DOHH2 (cell line): ENCODE data around the gene MAPK12.

Experiments used
- H3F3A ChIP-seq: fragments of 200-600 bp; sonication (generic), shearing (Covaris generic); 2 replicates; pipeline ENCODE4 v1.6.0; 2016; ENCODE audit warnings: antibody characterized with exemption, mild to moderate bottlenecking; ENCODE audit not compliant: control insufficient read depth, insufficient read depth
- H3K27ac ChIP-seq: fragments of 200-600 bp; sonication (generic); 2 replicates; pipeline ENCODE4 v1.5.1; 2014; ENCODE audit warnings: low read depth, mild to moderate bottlenecking, low read length, moderate library complexity
- H3K27me3 ChIP-seq: fragments of 200-600 bp; sonication (generic); 2 replicates; pipeline ENCODE4 v1.6.1; 2014; ENCODE audit warnings: mild to moderate bottlenecking, low read length, mixed read lengths; ENCODE audit not compliant: control insufficient read depth
- H3K36me3 ChIP-seq: fragments of 200-600 bp; sonication (generic); 2 replicates; pipeline ENCODE4 v1.6.1; 2014; ENCODE audit warnings: mild to moderate bottlenecking, low read length, moderate library complexity, mixed read lengths; ENCODE audit not compliant: control insufficient read depth
- H3K4me1 ChIP-seq: fragments of 200-600 bp; sonication (generic); 2 replicates; pipeline ENCODE4 v1.6.1; 2014; ENCODE audit warnings: mild to moderate bottlenecking, low read length, mixed read lengths; ENCODE audit not compliant: control insufficient read depth
- H3K4me2 ChIP-seq: fragments of 200-600 bp; sonication (generic); 2 replicates; pipeline ENCODE4 v1.6.0; 2014; ENCODE audit warnings: mild to moderate bottlenecking, low read length, moderate library complexity
- H3K4me3 ChIP-seq: fragments of 200-600 bp; sonication (generic); 2 replicates; pipeline ENCODE4 v1.5.1; 2014; ENCODE audit warnings: mild to moderate bottlenecking, low read length, mixed read lengths
- H3K79me2 ChIP-seq: fragments of 200-600 bp; sonication (generic); 2 replicates; pipeline ENCODE4 v1.6.1; 2014; ENCODE audit warnings: mild to moderate bottlenecking, low read length, mixed read lengths; ENCODE audit not compliant: control insufficient read depth
- H3K9me2 ChIP-seq: fragments of 200-600 bp; sonication (generic); replicated peaks from 2 replicates; pipeline ENCODE4 v1.6.1; 2014; ENCODE audit warnings: mild to moderate bottlenecking, low read length, mixed read lengths; ENCODE audit not compliant: control insufficient read depth
- H3K9me3 ChIP-seq: fragments of 200-600 bp; sonication (generic); 2 replicates; pipeline ENCODE4 v1.6.1; 2014; ENCODE audit warnings: antibody characterized with exemption, low read length, mixed read lengths; ENCODE audit not compliant: control insufficient read depth, insufficient read depth
- H4K20me1 ChIP-seq: fragments of 200-600 bp; sonication (generic); 2 replicates; pipeline ENCODE4 v1.6.0; 2014; ENCODE audit warnings: low read depth, mild to moderate bottlenecking, antibody characterized with exemption, low read length, moderate library complexity; ENCODE audit not compliant: control insufficient read depth, insufficient read depth
- EZH2phosphoT487 ChIP-seq: fragments of 200-600 bp; sonication (generic); IDR thresholded peaks from 2 replicates; pipeline ENCODE4 v1.6.1; 2017; ENCODE audit warnings: borderline replicate concordance, mild to moderate bottlenecking, antibody characterized with exemption, low read length, moderate library complexity, mixed read lengths
- TF ChIP-seq, protein P1 (sequence below): fragments of 200-600 bp; sonication (generic); IDR thresholded peaks from one replicate; pipeline ENCODE4 v1.5.1; 2014; ENCODE audit warnings: antibody characterized with exemption, mild to moderate bottlenecking, low read depth, low read length; ENCODE audit not compliant: poor library complexity, severe bottlenecking

MAPK12 gene

DNA sequence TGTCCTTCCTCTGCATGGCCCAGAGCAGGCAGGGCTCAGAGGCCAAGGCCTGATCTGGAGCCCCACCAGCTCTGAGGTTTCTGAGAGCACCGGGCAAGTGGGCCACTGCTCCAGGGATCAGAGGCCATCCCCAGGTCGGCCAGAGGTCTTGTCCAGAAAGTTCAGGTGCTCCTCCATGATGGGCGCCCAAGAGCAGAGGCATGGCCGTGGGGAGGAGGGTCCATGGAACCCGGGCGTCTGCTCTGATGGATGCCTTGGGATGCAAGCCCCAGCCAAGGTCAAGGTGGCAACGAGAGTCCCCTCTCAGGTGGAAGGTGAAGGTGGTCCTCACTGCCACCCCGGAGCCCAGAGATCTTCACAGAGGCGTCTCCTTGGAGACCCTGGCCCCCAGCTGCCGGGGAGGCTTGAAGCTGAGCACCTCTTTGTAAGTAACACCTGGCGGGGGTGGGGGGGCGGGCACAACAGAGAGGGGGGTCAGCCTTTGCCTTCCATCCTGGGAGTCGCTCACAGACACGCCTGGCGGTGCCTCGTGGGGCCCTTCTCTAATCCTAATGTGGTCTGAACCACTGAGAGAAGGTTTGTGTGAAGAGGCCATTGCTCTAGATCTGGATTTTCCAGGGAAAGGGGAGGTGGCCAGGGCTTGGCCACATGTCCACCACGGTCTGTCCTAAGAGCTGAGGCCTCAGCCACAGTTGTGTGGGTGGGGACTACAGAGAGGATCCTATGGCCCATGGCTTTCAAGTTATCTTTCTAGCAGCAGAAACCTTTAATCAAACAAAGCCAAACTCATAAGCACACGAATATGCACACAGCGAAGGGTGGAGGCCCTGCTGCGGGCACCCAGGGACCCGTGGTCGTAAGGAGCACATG lies 8.2 kb downstream of the MAPK12 start:
- 0 out of 2 replicates have a peak, but pooled peaks cover 3% of the 10 kb centered on the region for H4K20me1 ChIP-seq
- no peak overlapping the region for H3K4me2 ChIP-seq

DNA sequence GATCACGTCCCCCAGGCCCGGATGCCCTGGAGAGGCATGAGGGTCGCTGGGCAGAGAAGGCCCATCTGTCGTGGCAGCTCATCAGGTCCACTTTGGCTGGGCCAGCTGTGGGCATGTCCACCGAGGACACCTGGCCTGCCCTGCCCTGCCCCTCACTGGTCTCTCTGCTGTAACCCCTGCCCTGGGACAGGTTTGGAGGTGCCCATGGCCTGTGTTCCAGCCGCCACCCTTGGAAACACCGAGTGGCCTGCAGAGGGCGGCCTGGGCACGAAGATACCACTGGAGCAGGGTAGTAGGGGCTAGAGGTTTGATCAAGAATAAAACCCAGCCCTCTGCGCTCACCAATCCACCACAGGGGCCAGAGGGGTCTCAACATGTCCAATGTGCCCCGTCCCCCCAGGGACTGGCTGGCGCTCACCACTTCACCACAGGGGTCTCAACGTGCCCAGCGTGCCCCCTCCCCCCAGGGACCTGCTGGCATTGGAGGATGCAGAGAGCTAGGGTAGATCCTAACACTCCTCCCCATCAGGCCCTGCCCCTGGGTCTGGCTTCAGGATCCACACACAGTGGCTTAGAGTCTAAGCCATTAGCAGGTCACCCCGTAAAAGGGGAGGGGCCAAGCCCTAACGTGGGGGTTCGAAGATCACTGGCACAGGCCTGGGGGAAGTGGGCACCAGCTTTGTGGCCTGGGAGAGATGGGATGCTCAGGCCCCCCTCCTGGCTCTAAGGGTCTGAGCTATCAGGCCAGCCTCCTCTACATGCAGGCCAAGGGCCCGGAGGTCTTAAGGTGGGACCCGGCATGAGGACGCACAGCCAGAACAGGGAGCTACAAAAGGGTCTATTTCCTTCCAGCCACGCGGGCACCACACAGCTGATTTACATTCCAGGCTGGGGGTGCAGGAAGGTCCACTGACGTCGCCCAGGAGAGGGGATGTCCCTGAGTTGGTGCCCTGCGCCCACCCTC lies 9.1 kb downstream of the MAPK12 start:
- TF ChIP-seq, protein P1, sequence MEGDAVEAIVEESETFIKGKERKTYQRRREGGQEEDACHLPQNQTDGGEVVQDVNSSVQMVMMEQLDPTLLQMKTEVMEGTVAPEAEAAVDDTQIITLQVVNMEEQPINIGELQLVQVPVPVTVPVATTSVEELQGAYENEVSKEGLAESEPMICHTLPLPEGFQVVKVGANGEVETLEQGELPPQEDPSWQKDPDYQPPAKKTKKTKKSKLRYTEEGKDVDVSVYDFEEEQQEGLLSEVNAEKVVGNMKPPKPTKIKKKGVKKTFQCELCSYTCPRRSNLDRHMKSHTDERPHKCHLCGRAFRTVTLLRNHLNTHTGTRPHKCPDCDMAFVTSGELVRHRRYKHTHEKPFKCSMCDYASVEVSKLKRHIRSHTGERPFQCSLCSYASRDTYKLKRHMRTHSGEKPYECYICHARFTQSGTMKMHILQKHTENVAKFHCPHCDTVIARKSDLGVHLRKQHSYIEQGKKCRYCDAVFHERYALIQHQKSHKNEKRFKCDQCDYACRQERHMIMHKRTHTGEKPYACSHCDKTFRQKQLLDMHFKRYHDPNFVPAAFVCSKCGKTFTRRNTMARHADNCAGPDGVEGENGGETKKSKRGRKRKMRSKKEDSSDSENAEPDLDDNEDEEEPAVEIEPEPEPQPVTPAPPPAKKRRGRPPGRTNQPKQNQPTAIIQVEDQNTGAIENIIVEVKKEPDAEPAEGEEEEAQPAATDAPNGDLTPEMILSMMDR, result peak; percentile 90
- no peak for TF ChIP-seq EZH2phosphoT487

More for the DNA sequence above, 8.2 kb downstream of the MAPK12 start:
- H3F3A ChIP-seq, result peaks cover 7% of the 10 kb centered on the region
- H3K4me1 ChIP-seq, result peaks cover 22% of the 10 kb centered on the region
- peaks cover 14% of the 10 kb centered on the region for H3K79me2 ChIP-seq
- H3K9me3 ChIP-seq, result no peaks in the 10 kb centered on the region
- peaks cover 41% of the 10 kb centered on the region for H3K36me3 ChIP-seq
- H3K9me2 ChIP-seq, result no peaks in the 10 kb centered on the region
- TF ChIP-seq EZH2phosphoT487, result no peak
- TF ChIP-seq, protein P1, result no peak
- H3K4me3 ChIP-seq, result no peak overlapping the region
- no peak overlapping the region for H3K27ac ChIP-seq
- no peaks in the 10 kb centered on the region for H3K27me3 ChIP-seq

DNA sequence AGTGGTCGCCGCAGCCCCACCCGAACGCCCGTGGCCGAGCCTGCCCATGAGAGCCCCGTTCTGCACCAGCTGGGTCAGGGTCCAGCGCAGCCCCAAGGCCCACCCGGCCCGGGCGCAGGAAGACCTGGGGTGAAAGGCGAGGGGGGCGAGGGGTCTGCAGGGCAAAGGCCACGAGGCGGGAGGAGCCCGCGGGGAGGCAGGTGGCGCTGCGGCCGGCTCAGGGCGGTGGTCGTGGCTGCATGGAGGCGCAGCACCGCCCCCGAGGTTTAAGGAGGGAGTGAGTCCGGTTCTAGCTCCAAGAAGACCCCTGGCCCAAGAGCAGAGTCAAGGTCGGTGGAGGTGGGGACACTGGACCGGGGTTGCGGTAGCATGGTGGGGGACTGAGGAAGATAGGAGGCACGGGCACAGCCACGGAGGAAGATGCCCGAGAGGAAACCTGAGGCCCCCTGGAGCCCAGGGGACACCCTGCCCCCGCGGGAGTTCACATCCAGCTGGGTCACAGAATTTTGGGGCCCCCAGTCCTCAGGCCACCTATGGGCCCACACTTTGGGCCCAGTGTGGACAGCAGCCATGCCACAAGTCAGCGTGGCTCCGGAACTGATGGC lies 9.9 kb downstream of the MAPK12 start:
- Histone ChIP-seq H3K9me2 (no peaks in the 10 kb centered on the region), H3F3A (peaks cover 7% of the 10 kb centered on the region), H3K27ac (peak overlapping the region; percentile 7), H3K4me3 (peak overlapping the region; percentile 96), H3K27me3 (no peaks in the 10 kb centered on the region), H3K79me2 (peaks cover 19% of the 10 kb centered on the region), H3K9me3 (no peaks in the 10 kb centered on the region), H3K36me3 (peaks cover 36% of the 10 kb centered on the region), H3K4me2 (peak overlapping the region; percentile 96), H3K4me1 (peaks cover 31% of the 10 kb centered on the region), H4K20me1 (0 out of 2 replicates have a peak, but pooled peaks cover 3% of the 10 kb centered on the region)
- no peak for TF ChIP-seq EZH2phosphoT487
- TF ChIP-seq, protein P1, result no peak

More for the DNA sequence above, 9.1 kb downstream of the MAPK12 start:
- Histone ChIP-seq H3K79me2 (peaks cover 13% of the 10 kb centered on the region), H3K9me2 (no peaks in the 10 kb centered on the region), H3K4me2 (peak overlapping the region; percentile 96), H3F3A (peaks cover 7% of the 10 kb centered on the region), H3K27me3 (no peaks in the 10 kb centered on the region), H3K27ac (peak overlapping the region; percentile 7), H3K9me3 (no peaks in the 10 kb centered on the region), H3K4me3 (peak overlapping the region; percentile 96), H4K20me1 (0 out of 2 replicates have a peak, but pooled peaks cover 3% of the 10 kb centered on the region), H3K36me3 (peaks cover 39% of the 10 kb centered on the region), H3K4me1 (peaks cover 31% of the 10 kb centered on the region)
